Measurements from ENCODE around the gene RECK.
"Not testable (repeated sequence)": the region's sequence is repeated elsewhere in the genome, so short reads cannot be mapped to it uniquely, and the experiment has no call there.

RECK gene, protein sequence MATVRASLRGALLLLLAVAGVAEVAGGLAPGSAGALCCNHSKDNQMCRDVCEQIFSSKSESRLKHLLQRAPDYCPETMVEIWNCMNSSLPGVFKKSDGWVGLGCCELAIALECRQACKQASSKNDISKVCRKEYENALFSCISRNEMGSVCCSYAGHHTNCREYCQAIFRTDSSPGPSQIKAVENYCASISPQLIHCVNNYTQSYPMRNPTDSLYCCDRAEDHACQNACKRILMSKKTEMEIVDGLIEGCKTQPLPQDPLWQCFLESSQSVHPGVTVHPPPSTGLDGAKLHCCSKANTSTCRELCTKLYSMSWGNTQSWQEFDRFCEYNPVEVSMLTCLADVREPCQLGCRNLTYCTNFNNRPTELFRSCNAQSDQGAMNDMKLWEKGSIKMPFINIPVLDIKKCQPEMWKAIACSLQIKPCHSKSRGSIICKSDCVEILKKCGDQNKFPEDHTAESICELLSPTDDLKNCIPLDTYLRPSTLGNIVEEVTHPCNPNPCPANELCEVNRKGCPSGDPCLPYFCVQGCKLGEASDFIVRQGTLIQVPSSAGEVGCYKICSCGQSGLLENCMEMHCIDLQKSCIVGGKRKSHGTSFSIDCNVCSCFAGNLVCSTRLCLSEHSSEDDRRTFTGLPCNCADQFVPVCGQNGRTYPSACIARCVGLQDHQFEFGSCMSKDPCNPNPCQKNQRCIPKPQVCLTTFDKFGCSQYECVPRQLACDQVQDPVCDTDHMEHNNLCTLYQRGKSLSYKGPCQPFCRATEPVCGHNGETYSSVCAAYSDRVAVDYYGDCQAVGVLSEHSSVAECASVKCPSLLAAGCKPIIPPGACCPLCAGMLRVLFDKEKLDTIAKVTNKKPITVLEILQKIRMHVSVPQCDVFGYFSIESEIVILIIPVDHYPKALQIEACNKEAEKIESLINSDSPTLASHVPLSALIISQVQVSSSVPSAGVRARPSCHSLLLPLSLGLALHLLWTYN

DNA sequence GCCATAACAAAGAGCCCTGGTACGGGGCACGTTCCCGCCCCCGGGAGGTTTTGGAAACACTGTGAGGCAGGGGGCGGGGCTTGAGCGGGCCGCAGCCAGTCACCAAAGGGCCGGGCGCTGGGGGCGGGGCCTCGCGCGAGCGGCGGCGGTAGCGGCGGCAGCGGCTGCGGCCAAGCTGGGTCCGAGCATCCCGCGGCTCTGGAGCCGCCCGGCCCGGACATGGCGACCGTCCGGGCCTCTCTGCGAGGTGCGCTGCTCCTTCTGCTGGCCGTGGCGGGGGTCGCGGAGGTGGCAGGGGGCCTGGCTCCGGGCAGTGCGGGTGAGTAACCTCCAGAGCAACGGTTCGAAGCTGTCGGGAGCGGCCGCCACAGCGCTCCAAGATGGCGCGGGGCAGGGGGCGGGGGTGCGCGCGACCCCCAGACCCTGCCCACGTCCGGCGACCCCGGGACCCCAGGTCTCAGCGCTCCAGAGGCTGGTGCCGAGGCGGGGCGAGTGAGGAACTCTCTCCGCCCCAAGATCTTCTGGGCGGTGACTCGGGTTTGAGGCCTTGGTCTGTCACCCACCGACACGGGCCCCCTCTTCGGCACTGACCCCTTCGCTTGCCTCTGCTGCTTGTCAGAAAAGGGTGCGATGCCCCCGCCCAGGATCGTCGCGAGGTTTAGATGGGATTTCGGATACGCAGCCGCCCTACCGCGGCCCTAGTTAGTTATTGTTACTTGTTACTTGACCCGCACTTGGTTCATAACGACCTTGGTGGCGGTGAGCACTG lies at the start of gene RECK:
RECK (plus strand) TSS at position 134 of the 769 bp plus-strand sequence; CDS start at position 220, 86 bp downstream.
- in situ Hi-C loops (cut with HindIII; ENCODE audit: low pct_ligation_motif_present, low pct_unique_long_range_greater_than_20kb, low sequenced_read_pairs), result no loop called here
- peak; percentile 64 for DNase-seq

DNA sequence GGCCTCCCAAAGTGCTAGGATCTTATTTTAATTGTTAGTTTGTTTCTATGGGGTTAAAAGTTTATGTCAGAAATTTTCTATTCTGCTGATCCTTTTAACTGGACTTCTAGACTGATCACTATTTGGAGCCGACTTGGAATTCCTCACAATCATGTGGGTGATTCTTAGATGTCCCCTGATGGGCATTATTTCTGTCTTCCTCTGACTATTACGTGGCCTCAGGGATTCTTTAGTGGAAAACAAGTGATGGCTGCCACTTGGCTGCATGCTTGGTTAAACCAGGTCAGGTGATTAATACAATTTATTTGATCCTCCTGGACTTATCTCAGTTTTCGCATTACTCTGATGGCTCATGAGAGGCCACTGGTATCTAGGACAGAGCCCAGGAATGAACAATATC lies 46.6 kb upstream of the RECK start:
- in situ Hi-C loops (cut with HindIII; ENCODE audit: low pct_ligation_motif_present, low pct_unique_long_range_greater_than_20kb, low sequenced_read_pairs), result no loop called here
- DNase-seq, result no peak

DNA sequence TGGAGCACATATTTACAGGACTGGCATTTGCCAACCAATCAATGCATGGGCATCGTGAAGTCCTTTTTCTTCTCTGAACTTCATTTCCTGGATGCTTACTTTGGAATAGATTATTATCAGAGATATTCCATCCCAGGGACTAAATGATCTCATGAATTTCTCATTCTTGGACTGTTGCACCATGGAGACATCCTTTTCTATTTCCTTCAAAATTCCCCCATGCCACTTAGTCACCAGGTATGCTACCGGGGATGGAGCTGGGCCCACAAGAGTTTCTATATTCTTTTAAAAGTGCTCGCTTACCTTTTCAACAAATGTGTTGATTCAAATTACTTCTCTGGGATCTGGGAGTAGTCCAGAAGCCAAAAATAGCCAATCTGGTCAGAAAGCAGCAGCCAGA lies 43.6 kb upstream of the RECK start:
- DNase-seq; in situ Hi-C loops (cut with HindIII; ENCODE audit: low pct_ligation_motif_present, low pct_unique_long_range_greater_than_20kb, low sequenced_read_pairs): not testable (repeated sequence)

DNA sequence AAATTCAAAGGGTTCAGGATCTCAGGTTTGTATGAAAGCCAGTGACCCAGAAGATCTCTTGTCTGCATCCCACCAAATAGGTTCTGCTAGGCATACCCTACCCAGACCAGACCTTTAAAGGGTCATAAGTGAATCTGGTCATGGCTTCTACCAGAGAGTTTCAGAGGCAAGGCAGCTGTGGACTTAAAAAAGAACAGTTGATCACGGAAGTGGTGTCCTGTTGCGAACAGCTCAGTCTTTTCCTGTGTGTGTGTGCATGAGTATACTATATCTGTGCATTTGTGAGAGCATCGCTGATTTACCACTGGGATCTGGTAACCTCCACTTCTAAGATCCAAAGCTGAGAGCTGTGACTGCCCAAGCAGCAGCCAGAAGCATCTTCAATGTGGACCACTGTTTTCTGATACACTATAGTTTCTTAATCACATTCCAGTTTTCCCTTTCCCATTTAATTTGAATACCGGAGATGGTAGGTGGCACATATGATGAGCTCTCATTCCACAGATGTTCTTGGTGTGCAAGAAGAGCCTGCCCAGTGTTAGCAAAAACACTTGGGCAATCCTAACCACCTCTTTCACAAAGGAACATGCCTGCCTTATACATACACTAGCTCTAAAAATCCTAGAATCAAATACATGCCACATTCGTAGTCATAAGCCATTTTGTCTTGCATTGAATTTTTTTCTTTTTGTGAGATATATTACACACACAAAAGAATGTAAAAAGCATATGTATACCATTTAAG lies 42.6 kb upstream of the RECK start:
- in situ Hi-C loops (cut with HindIII; ENCODE audit: low pct_ligation_motif_present, low pct_unique_long_range_greater_than_20kb, low sequenced_read_pairs), result no loop called here
- no peak for DNase-seq

DNA sequence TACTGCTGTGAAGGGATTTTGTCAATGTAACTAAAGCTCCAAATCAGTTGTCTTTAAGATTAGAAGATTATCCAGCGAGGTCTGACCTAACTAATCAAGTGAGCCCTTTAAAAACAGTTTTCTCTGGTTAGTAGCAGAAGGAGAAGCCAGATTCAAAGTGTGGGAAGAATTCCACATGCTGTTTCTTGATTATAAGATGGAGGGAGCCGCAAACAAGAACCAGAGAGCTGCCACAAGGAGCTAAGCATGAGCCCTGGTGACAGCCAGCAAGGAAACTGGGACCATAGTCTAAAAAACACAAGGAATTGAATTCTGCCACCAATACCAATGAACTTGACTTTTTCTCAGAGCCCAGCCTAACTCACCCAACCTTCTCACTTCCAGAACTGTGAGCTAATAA lies 41.8 kb upstream of the RECK start:
- DNase-seq, result no peak
- in situ Hi-C loops (cut with HindIII; ENCODE audit: low pct_ligation_motif_present, low pct_unique_long_range_greater_than_20kb, low sequenced_read_pairs), result no loop called here

DNA sequence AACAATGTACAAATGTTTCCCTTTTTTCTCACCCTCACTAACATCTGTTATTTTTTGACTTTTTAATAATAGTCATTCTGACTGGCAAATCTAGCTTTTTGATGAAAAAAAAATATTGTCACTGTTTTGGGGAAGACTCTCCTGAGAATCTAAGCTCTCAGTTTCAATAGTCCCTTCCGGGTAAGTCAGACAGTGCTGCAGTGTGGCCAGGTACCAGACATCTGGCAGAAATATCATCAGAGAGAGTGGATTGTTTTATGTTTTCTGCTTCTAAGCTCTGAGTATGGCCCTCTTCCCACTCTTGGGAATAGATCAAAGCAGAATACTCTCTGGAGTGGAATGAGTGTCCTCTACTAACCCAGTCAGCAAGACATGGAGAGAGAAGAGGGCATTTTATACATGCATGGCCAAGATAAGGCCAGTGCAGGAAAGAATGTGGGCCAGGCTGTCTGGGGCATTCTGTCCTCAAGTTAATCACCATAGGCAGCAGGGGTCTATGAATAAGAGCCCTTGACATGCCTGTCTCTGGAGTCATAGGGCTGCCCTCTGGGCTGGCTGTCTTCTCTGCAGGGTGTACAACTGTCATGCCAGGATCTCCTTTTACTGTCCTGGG lies 40.2 kb upstream of the RECK start:
- peak; percentile 42 for DNase-seq
- in situ Hi-C loops (cut with HindIII; ENCODE audit: low pct_ligation_motif_present, low pct_unique_long_range_greater_than_20kb, low sequenced_read_pairs), result no loop called here

DNA sequence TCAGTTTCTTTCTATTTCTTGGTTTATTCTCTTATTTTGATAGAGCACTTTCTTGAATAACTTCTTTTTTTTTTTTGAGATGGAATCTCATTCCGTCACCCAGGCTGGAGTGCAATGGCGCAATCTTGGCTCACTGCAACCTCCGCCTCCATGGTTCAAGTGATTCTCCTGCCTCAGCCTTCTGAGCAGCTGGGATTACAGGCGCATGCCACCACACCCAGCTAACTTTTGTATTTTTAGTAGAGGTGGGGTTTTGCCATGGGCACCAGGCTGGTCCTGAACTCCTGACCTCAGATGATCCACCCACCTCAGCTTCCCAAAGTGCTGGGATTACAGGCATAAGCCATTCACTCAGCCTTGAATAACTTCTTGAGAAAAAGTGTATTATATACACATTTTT lies 39.7 kb upstream of the RECK start:
- in situ Hi-C loops (cut with HindIII; ENCODE audit: low pct_ligation_motif_present, low pct_unique_long_range_greater_than_20kb, low sequenced_read_pairs); DNase-seq: not testable (repeated sequence)

DNA sequence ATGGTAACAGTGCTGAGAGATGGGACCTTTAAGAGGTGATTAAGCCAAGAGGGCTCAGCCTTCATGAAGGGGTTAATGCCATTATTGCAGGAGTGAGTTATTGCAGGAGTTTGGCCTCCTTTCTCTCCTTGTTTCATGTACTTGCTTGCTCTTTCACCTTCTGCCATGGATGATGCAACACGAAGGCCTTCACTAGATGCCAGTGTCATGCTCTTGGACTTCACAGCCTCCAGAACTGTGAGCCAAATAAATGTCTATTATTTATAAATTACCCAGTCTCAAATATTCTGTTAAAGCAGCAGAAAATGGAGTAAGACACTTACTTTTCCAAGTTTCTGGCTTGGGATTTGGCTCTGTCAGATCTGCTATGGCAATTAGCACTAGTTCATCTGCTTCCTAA lies 38.4 kb upstream of the RECK start:
- in situ Hi-C loops (cut with HindIII; ENCODE audit: low pct_ligation_motif_present, low pct_unique_long_range_greater_than_20kb, low sequenced_read_pairs), result no loop called here
- no peak for DNase-seq

DNA sequence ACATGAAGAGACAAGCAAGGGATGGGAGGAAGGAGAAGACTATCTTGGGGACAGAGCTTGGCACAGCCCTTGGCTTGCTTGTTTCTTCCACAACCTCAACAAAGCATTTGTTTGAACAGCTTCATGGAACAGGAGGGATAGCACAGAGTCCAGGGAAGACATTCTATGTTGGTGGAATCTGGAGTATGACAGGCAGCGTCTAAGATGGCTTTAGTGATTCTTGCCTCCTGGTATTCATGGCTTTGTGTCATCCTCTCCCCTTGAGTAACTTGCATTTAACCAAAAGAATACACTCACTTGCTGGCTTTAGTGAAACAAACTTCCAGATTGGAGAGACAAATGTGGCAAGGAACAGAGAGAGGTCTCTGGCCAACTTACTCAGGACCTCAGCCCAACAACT lies 30.8 kb upstream of the RECK start:
- in situ Hi-C loops (cut with HindIII; ENCODE audit: low pct_ligation_motif_present, low pct_unique_long_range_greater_than_20kb, low sequenced_read_pairs), result no loop called here
- DNase-seq, result no peak

DNA sequence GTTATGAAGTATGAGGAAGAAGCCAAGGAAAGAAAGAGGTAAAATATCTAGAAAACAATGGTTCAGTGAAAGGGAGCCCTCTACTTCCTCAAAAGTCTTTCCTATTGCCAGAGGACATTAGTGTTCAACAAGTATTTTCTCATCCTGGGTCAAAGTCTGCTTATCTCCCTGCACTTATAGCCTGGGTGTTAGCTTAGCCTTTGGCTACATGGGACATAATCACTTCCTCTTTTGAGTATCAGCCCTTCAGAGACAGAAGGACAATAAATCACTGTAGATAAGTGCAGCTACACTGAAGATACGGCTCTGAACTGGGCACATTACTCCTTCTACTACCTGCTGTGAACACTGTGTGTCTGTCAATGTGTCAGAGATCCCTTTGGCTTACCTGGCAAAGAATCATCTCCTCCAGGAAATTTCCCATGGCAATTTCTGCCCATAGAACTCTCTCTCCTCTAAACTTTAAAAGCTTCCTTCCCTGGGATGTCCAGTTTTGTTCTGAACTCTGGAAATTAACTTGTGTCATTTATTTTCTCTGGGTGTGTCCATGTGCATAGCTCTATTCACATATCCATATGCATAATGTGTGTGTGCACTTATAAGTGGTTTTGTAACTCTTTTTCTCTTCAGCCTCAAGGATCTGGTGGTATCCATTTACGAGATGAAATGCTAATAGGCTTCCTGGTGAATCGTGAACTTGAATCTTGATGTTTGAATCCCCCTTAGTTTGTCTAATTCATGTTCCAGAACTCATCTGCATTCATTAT lies 30.0 kb upstream of the RECK start:
- in situ Hi-C loops (cut with HindIII; ENCODE audit: low pct_ligation_motif_present, low pct_unique_long_range_greater_than_20kb, low sequenced_read_pairs), result no loop called here
- DNase-seq, result no peak

DNA sequence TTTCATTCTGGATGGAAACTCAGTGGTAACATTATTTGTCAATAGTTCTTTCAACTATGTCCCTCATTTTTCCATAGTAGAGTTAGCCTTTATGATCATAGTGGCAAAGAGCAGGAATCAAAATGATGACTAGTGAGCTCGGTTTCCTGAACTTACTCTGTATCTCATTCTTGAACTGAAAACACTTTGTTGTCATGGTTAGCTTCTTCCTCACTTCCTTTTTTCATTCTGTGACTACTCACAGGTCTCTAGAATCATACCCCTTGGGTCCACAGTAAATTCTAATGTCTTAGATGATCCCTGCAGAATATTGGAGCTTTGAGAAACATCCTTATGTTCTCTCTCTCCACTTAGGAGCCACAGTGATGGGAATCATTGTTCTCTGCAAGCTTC lies 29.4 kb upstream of the RECK start:
- in situ Hi-C loops (cut with HindIII; ENCODE audit: low pct_ligation_motif_present, low pct_unique_long_range_greater_than_20kb, low sequenced_read_pairs), result no loop called here
- DNase-seq, result no peak

DNA sequence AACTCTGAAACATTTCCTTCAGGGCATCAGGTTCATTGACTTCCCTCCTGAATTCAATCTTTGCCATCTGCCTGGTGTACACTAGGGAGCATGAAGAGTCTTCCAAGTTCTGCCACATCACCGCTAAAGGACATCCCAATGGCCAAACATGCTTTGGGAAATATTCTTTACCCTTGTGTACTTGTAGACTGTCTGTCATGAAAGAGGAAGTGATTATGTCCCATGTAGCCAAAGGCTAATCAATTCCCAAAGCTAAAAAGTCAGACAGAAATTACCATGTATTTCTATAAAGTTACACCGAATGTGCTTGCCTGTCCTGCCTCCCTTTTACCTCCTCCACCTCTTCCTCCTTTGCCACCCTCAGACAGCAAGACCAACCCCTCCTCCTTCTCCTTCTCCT lies 28.9 kb upstream of the RECK start:
- DNase-seq, result no peak
- in situ Hi-C loops (cut with HindIII; ENCODE audit: low pct_ligation_motif_present, low pct_unique_long_range_greater_than_20kb, low sequenced_read_pairs), result no loop called here

DNA sequence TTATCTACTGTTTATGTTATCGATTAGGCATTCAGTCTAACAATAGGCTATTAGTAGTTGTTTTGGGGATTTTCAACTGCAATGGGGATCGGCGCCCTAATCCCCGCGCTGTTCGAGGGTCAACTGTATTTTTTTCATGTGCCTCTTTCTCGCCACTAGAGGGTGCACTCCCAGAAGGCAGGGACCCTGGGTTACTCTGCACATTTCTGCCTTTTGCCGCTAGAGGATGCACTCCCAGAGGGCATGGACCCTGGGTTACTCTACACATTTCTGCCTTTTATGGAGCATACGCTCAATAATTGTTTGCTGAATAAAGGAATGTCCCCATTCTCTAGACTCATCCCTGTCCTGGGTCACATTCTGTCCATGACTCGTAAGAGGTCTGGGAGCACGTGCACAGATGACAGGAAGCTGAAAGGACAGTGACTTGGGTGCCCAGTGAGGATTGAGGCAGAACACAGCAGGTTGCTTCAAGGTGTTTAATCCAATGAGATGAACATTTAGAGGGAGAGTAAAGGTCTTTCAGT lies 27.9 kb upstream of the RECK start:
- in situ Hi-C loops (cut with HindIII; ENCODE audit: low pct_ligation_motif_present, low pct_unique_long_range_greater_than_20kb, low sequenced_read_pairs), result no loop called here
- peak; percentile 40 for DNase-seq

DNA sequence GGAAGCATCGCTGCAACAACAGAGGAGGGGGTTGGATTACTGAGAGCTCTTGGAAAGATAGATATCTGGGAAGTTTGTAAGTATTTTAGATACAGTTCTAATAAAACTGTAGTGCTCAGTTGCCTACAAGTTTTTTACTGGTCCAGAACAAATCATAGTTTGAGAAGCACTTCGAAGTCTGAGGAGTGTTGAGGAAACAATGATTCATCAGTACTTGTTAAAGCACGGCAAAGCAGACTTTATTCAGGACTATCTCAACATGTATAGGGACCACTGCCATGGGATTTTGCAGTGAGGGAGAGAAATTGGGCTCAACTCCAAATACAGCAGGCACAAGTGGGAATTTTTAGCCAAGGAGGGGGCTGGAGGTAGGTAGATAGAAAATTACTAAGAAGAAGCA lies 25.3 kb upstream of the RECK start:
- no peak for DNase-seq
- in situ Hi-C loops (cut with HindIII; ENCODE audit: low pct_ligation_motif_present, low pct_unique_long_range_greater_than_20kb, low sequenced_read_pairs), result no loop called here

DNA sequence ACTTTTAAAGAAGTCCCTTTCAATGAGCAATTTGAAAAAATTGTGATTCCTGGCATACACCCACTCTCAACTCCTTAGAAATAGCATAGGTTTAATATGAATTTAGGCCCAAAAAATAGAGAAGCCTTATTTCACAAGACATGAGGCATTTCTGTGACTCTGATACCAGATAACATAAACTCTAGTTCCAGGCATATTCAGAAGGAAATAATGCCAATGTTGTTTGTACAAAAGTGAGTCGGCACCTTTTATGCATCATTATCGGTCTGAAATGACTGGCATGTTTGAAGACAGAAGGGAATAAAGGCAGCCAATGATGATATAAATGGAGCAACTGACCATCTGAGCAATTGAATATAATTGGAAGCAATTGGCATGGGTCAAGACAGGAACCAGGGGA lies 19.4 kb upstream of the RECK start:
- in situ Hi-C loops (cut with HindIII; ENCODE audit: low pct_ligation_motif_present, low pct_unique_long_range_greater_than_20kb, low sequenced_read_pairs), result no loop called here
- DNase-seq, result no peak

DNA sequence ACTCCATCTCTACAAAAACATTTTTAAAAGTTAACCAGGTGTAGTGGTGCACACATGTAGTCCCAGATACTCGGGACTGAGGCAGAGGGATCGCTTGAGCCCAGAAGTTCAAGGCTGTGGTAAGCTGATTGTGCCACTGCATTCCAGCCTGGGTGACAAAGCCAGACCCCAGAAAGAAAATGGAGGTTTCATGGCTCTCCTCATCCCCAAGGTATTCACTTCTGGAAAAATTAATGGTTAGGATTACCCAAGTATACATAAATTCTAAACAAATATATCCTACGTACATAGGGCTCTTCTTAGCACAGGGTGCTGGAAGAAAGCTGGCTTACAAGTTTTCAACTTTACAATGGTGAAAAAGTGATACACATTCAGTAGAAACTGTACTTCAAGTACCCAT lies 18.6 kb upstream of the RECK start:
- no peak for DNase-seq
- in situ Hi-C loops (cut with HindIII; ENCODE audit: low pct_ligation_motif_present, low pct_unique_long_range_greater_than_20kb, low sequenced_read_pairs), result no loop called here

Measured in ACHN (cell line).